ENCODE data around the gene DIP2B.

- TF ChIP-seq CTCF (conservative IDR thresholded peaks at IDR 0.05; ENCODE audit: low read length) (no peak), EZH2phosphoT487 (IDR thresholded peaks at IDR 0.05; ENCODE audit: borderline replicate concordance, low read depth, low read length) (no peak)
Observed at GRCh38 chr12:50618864-50619609, 114.3 kb downstream of the DIP2B start.
